DOHH2 (cell line): ENCODE data around the gene PRKCZ.

Experiments used
- EZH2phosphoT487 ChIP-seq: fragments of 200-600 bp; sonication (generic); IDR thresholded peaks from 2 replicates; pipeline ENCODE4 v1.6.1; 2017; ENCODE audit warnings: borderline replicate concordance, mild to moderate bottlenecking, antibody characterized with exemption, low read length, moderate library complexity, mixed read lengths
- TF ChIP-seq, protein P1 (sequence below): fragments of 200-600 bp; sonication (generic); IDR thresholded peaks from one replicate; pipeline ENCODE4 v1.5.1; 2014; ENCODE audit warnings: antibody characterized with exemption, mild to moderate bottlenecking, low read depth, low read length; ENCODE audit not compliant: poor library complexity, severe bottlenecking

DNA sequence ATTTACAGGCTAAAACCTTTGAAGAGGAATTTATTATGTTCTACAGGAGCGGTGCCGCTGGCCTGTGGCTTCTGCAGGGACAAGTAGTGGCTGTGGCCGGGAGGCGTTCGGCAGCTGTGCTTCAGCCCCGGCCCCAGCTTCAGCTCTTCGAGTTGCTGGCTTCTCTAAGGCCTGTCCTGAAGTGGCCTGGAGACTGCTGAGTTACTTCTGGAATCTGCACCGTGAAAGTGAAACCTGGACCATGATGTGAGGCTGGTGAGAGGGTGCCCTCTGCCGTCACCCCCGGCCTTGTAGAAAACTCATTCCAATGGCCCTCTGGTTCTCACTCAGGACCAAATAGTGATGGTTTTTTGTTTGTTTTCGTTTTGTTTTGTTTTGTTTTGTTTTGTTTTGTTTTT lies 48.1 kb downstream of the PRKCZ start:
- TF ChIP-seq, protein P1, sequence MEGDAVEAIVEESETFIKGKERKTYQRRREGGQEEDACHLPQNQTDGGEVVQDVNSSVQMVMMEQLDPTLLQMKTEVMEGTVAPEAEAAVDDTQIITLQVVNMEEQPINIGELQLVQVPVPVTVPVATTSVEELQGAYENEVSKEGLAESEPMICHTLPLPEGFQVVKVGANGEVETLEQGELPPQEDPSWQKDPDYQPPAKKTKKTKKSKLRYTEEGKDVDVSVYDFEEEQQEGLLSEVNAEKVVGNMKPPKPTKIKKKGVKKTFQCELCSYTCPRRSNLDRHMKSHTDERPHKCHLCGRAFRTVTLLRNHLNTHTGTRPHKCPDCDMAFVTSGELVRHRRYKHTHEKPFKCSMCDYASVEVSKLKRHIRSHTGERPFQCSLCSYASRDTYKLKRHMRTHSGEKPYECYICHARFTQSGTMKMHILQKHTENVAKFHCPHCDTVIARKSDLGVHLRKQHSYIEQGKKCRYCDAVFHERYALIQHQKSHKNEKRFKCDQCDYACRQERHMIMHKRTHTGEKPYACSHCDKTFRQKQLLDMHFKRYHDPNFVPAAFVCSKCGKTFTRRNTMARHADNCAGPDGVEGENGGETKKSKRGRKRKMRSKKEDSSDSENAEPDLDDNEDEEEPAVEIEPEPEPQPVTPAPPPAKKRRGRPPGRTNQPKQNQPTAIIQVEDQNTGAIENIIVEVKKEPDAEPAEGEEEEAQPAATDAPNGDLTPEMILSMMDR, result no peak
- TF ChIP-seq EZH2phosphoT487, result no peak
